OCI-LY1 (cell line): ENCODE measurements around the gene KIF23.
"Not testable (repeated sequence)": the region's sequence is repeated elsewhere in the genome, so short reads cannot be mapped to it uniquely, and the experiment has no call there.

Experiments
- EZH2 ChIP-seq: fragments of 200-600 bp; sonication (generic), shearing (Covaris generic); IDR thresholded peaks from 2 replicates; pipeline ENCODE4 v1.8.0; 2017; ENCODE audit warnings: borderline replicate concordance, mixed run types, mild to moderate bottlenecking, antibody characterized with exemption, low read length, moderate library complexity, mixed read lengths
- TF ChIP-seq, protein P1 (sequence below): fragments of 200-600 bp; sonication (generic), shearing (Covaris generic); IDR thresholded peaks from 2 replicates; pipeline ENCODE4 v1.5.1; 2017; ENCODE audit warnings: mild to moderate bottlenecking, antibody characterized with exemption, low read length, moderate library complexity, mixed read lengths

DNA sequence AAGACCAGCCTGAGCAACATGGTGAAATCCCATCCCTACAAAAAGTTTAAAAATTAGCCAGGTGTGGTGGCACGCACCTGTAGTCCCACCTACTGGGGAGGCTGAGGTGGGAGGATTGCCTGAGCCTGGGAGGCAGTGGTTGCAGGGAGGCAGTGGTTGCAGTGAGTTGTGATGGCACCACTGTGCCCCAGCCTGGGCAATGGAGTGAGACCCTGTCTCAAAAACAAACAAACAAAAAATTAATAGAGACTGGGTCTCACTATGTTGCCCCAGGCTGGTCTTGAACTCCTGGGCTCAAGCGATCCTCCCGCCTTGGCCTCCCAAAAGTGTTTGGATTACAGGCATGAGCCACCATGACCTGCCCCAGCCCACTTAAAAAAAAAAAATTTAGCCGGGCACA is 36.1 kb downstream of the KIF23 start:
- not testable (repeated sequence) for TF ChIP-seq EZH2
- TF ChIP-seq, protein P1, sequence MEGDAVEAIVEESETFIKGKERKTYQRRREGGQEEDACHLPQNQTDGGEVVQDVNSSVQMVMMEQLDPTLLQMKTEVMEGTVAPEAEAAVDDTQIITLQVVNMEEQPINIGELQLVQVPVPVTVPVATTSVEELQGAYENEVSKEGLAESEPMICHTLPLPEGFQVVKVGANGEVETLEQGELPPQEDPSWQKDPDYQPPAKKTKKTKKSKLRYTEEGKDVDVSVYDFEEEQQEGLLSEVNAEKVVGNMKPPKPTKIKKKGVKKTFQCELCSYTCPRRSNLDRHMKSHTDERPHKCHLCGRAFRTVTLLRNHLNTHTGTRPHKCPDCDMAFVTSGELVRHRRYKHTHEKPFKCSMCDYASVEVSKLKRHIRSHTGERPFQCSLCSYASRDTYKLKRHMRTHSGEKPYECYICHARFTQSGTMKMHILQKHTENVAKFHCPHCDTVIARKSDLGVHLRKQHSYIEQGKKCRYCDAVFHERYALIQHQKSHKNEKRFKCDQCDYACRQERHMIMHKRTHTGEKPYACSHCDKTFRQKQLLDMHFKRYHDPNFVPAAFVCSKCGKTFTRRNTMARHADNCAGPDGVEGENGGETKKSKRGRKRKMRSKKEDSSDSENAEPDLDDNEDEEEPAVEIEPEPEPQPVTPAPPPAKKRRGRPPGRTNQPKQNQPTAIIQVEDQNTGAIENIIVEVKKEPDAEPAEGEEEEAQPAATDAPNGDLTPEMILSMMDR, result not testable (repeated sequence)
